ENCODE results near the gene ZNF556.
"Not testable (repeated sequence)": the region's sequence is repeated elsewhere in the genome, so short reads cannot be mapped to it uniquely, and the experiment has no call there.

Gene ZNF556

GRCh38 chr19:2853015-2853606, 14.0 kb upstream of the ZNF556 start:
- no peak for DNase-seq (ENCODE audit: low read depth in 2 of 3, low spot score in 2 of 3)

DNA sequence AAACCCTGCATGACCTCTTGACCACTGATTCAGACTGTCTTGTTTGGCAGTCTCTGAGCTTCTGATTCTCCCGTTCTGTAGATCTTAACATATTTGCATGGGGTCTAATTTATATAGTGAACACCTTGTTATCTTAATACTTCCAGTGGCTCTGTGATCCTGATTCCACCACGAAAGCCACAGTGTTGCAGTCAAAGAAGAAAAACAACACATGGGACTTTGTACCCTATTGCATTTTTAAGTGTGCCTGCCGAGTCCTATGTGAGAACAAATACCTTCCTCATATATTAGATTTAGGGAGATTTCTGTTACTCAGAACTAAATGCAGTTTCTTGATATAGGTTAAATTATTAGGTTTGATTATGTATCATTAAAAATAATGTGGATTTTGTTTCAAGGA, 12.3 kb upstream of the ZNF556 start:
- DNase-seq (ENCODE audit: low read depth in 2 of 3, low spot score in 2 of 3), result no peak

DNA sequence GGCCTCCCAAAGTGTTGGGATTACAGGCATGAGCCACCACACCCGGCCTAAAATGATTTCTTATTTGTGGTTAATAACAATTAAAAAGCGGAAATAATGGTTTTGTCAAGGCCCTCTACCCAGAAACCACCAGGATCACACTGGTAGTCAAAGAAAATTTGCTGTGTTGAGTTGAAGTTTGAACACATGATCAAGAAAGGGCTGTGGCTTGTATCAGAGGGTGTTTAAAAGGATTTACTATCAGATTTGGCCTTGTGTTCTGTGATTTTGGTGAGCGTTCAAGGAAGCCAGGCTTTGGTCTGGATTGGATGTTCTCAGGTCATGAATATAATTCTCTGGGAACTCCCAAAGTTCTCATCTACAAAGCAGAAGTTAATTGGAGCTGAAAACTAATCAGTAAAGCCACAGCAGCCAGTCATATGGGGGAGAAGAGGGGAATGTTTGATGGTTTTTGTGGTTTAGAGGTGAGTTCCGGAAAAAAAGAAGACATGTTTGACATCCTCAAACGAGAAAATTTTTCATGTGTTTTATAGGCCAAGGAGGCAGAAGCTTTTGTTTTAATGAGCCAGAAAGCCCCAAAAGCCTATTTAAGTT, 10.6 kb upstream of the ZNF556 start:
- DNase-seq (ENCODE audit: low read depth in 2 of 3, low spot score in 2 of 3), result no peak

GRCh38 chr19:2858864-2859263, 8.3 kb upstream of the ZNF556 start:
- DNase-seq (ENCODE audit: low read depth in 2 of 3, low spot score in 2 of 3), result no peak

GRCh38 chr19:2863816-2864215, 3.3 kb upstream of the ZNF556 start:
- no peak for DNase-seq (ENCODE audit: low read depth in 2 of 3, low spot score in 2 of 3)

- no peak for DNase-seq (ENCODE audit: low read depth in 2 of 3, low spot score in 2 of 3)
These were observed 1.6 kb upstream of the ZNF556 start for GRCh38 chr19:2865334-2866100.

DNA sequence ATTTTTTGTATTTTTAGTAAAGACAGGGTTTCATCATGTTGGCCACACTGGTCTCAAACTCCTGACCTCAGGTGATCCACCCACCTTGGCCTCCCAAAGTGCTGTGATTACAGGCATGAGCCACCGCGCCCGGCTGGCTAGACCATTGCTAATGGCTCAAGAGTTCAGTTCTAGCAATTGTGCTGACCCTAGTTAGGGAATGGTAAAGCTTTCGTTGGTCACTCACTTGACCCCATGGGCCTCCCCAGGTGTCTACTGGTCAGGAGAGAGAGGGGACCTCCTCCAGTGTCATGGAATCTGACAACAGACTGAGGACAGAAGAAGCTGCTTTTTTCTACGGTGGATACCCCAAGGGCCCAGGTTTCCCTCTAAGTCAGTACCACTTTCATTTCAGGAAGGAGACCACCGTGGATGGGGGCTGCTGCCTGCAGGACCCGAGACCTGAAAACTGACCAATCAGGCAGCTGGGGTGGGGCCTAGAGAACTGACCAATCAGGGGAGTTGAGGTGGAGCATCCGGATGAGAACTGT, 575 bp upstream of the ZNF556 start:
- DNase-seq (ENCODE audit: low read depth in 2 of 3, low spot score in 2 of 3), result no peak

- no peak for DNase-seq (ENCODE audit: low read depth in 2 of 3, low spot score in 2 of 3)
These were observed 2.5 kb downstream of the ZNF556 start for GRCh38 chr19:2869618-2870017.

DNA sequence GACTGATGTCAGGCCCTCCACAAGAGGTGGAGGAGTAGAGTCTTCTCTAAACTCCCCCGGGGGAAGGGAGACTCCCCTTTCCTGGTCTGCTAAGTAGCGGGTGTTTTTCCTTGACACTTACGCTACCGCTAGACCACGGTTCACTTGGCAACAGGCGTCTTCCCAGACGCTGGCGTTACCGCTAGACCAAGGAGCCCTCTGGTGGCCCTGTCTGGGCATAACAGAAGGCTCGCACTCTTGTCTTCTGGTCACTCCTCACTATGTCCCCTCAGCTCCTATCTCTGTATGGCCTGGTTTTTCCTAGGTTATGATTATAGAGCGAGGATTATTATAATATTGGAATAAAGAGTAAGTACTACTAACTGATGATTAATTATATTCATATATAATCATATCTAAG, 5.0 kb downstream of the ZNF556 start:
- DNase-seq (ENCODE audit: low read depth in 2 of 3, low spot score in 2 of 3), result not testable (repeated sequence)

DNA sequence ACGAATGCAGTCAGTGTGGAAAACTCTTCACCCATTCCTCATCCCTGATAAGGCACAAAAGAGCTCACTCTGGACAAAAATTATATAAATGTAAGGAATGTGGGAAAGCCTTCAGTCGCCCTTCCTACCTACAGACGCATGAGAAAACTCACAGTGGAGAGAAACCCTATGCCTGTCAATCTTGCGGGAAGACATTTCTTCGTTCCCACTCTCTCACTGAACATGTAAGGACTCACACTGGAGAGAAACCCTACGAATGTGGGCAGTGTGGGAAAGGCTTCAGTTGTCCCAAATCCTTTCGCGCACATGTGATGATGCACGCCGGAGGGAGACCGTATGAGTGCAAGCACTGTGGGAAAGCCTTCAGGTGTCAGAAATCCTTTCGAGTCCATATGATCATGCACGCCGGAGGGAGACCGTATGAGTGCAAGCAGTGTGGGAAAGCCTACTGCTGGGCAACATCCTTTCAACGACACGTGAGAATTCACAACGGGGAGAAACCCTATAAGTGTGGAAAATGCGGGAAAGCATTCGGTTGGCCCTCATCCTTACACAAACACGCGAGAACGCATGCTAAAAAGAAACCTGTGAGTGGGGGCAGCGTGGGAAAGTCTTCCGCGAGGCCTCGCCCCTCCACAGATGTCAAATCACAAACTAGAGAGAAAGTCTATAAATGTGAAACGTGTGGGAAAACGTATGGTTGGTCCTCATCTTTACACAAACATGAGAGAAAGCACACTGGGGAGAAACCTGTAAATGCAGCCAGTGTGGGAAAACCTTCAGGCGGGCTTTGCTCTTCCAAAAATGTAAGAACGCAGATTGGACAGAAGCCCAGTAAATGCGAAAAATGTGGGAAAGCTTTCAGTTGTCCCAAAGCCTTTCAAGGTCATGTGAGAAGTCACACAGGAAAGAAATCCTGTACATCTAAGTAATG, 10.5 kb downstream of the ZNF556 start:
- no peak for DNase-seq (ENCODE audit: low read depth in 2 of 3, low spot score in 2 of 3)

DNA sequence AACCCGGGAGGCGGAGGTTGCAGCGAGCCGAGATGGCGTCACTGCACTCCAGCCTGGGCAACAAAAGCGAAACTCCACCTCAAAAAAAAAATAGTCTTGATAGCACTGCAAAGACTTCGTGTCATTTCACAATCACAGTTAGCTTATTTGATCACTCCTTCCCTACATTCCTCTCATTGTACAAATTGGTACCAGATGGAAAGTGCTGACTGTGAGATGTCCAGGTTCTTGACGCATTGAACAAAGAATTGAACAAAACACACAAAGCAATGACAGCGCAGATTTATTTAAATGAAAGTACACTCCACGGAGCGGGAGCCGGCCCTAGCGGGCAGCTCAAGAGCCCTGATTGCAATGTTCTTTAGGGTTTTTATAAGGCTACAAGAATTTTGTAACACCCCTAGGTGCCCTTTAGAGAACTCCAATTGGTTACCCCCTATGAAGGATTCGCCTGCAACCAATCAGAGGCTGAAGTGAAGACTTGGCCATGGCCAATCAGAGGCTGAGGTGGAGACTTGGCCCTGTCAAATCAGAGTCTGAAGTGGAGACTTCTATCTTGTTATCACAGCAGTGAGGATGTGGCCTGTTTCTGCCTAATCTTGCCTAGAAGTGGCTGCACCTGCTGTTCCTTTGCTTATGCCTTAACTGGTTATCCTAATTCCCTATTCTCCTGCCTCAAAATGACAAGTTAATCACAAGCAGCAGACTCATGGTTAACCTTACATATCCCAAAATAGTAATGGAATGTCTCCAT, 16.7 kb downstream of the ZNF556 start:
- DNase-seq (ENCODE audit: low read depth in 2 of 3, low spot score in 2 of 3), result no peak

- DNase-seq (ENCODE audit: low read depth in 2 of 3, low spot score in 2 of 3), result no peak
These were observed 18.6 kb downstream of the ZNF556 start for GRCh38 chr19:2885736-2886135.

- DNase-seq (ENCODE audit: low read depth in 2 of 3, low spot score in 2 of 3), result no peak
These were observed 20.3 kb downstream of the ZNF556 start for GRCh38 chr19:2887391-2887914.

DNA sequence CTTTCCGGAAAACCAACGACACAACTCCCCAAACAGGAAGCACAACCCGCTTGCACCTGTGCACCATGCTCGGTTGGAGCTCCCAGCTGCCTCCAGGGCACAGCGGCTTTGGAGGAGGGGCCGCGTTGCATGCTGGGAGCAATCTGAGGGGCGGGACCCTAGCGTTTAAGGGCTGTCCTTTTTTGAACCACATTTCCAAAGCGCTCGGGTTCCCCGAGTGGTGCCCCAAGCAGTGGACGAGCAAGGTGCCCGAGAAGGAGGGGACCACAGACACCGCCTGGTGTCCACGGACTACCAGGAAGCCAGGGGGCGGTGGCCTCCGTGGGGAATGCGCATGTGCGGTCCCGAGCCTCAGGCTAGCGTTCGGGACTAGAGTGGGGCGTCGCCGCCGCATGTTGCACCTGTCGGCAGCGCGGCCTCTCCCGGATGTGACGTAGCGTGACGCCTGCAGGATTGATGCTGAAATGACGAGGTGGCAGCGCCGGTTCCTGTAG, 21.6 kb downstream of the ZNF556 start:
- no peak for DNase-seq (ENCODE audit: low read depth in 2 of 3, low spot score in 2 of 3)

GRCh38 chr19:2890531-2890930, 23.4 kb downstream of the ZNF556 start:
- not testable (repeated sequence) for DNase-seq (ENCODE audit: low read depth in 2 of 3, low spot score in 2 of 3)

GRCh38 chr19:2896694-2897093, 29.6 kb downstream of the ZNF556 start:
- no peak for DNase-seq (ENCODE audit: low read depth in 2 of 3, low spot score in 2 of 3)

- peak; percentile 90 to 93 (median 91) for DNase-seq (ENCODE audit: low read depth in 2 of 3, low spot score in 2 of 3)
These were observed 33.4 kb downstream of the ZNF556 start, which contains the start of gene ZNF57 for GRCh38 chr19:2900296-2901252. Gene ZNF57 (plus strand): TSS chr19:2900928. CDS start chr19:2901046, 118 bp downstream.

GRCh38 chr19:2902590-2903218, 35.6 kb downstream of the ZNF556 start:
- no peak for DNase-seq (ENCODE audit: low read depth in 2 of 3, low spot score in 2 of 3)

Data from activated CD8-positive, alpha-beta memory T cell treated with anti-CD3 and anti-CD28 coated beads for 48 hours (primary cell).